GM12892 (cell line): ENCODE data around the gene CYS1.

Experiments used
- POLR2A ChIP-seq: IDR thresholded peaks from 2 replicates; pipeline ENCODE4 v1.6.1; 2011; ENCODE audit warnings: low read depth, low read length, control low read depth
- POLR2AphosphoS5 ChIP-seq: IDR thresholded peaks from 2 replicates; pipeline ENCODE4 v1.6.1; 2011; ENCODE audit warnings: low read depth, low read length, control low read depth
- TAF1 ChIP-seq: IDR thresholded peaks from 2 replicates; pipeline ENCODE4 v1.6.1; 2011; ENCODE audit warnings: low read depth, mild to moderate bottlenecking, control low read depth, low read length, borderline replicate concordance

DNA sequence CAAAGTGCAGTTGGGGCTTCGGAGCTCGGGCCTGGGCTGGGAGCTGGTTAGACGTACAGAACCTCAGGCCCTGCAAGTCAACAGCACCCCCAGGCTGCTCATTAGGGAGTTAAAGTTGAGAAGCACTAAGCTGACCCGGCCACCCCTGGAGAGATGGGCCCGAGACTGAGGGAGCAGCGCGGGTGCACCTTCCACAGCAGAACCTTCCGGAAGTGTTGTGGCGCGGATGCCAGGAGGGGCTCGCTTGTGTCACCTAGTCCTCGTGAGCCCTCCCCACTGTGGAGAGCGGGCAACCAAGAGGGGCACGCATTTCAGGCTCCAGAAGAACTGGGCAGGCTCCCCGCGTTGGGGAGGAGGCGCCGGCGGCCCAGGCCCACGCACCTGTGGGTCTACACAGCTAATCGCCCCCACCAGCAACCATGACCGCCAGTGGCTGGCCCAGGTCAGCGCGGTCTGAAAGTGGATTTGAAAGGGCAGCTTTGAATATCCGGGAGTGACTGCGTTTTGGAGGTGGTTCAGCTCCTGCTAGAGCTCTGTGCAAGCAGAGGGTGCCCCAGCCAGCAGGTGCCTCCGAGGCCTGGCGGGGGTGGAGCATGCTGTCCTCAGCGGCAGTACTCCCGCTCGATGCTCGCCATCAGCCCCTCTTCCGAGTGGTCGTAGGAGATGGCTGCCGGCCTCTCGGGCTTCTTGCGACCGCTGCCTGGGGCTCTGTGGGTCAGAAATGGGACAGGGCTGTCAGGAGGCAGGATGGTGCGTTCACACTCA, 21.8 kb downstream of the CYS1 start:
- TF ChIP-seq POLR2A, result no peak
- no peak for TF ChIP-seq TAF1
- no peak for TF ChIP-seq POLR2AphosphoS5
